H1 (cell line): ENCODE results near the gene VSIR. TPM values are rescaled to one million over a fixed set of nuclear protein-coding genes. Genes with fewer than 3 reads are reported as not detected.

Source experiments
- ATF2 ChIP-seq: IDR thresholded peaks from 2 replicates; pipeline ENCODE4 v1.6.1; 2012; ENCODE audit warnings: low read length, inconsistent platforms
- BCL11A ChIP-seq, 2 experiments: IDR thresholded peaks; one replicate each; pipeline ENCODE4 v1.6.1; 2011; ENCODE audit warnings: low read depth in 2 of 2, low read length in 2 of 2, mild to moderate bottlenecking in 2 of 2
- YY1 ChIP-seq: IDR thresholded peaks from 2 replicates; pipeline ENCODE4 v1.6.1; 2011; ENCODE audit warnings: low read depth, mild to moderate bottlenecking, low read length
- polyA plus RNA-seq, 7 experiments: library from polyadenylated mRNA; depleted of rRNA in 3 of 7; stranded (reverse) in 5 of 7; unstranded in 2 of 7; fragments of >200 nt in 5 of 7; fragments of 200-250 nt in 2 of 7; gene quantifications; 1 replicate in 5 of 7; 2 replicates in 1 of 7; 4 replicates in 1 of 7; pipeline versions ENCODE4 v1.2.1 to v1.2.3, GENCODE V29; 2011 to 2013; ENCODE audit warnings: missing spikeins in 2 of 7, mixed read lengths in 2 of 7
- total RNA-seq: library from RNA; stranded (reverse); fragmentation: NEBNext Ultra II Directional; extraction: Animal tissue kit (Norgen Biotek cat#: 25700); gene quantifications from 2 replicates; pipeline ENCODE4 v1.2.1, GENCODE V29; 2021

VSIR gene
- total and polyA plus RNA-seq, 2 of the 8 experiments (the other 6 are each of a cell fraction or from before 2014, with no cell fraction given), result 0.33 TPM; not detected in 1

GRCh38 chr10:71717551-71717951 lies 55.8 kb downstream of the VSIR start (continued):
- TF ChIP-seq YY1, result no peak
- no peak for TF ChIP-seq ATF2
- no peak for TF ChIP-seq BCL11A (IDR thresholded peaks at IDR 0.05; ENCODE audit: low read depth in 2 of 2, low read length in 2 of 2)
